Endothelial cell of umbilical vein (primary cell): ENCODE data around the gene RIMBP2. TPM values are rescaled to one million over a fixed set of nuclear protein-coding genes. Genes with fewer than 3 reads are reported as not detected.

Experiments
- BruUV-seq: library from RNA; stranded (reverse); fragments of 400-500 nt; replicated peaks from 2 replicates; lab custom pipeline; 2021; lab: Mats Ljungman, UMichigan
- CTCF ChIA-PET: fragments of 300-600, 350-600 bp; sonication (Branson Sonifier 250); formaldehyde crosslinking; loops from one replicate; lab custom pipeline; 2021; ENCODE audit warnings: antibody characterized with exemption, inconsistent platforms; lab: Charles Lee
- POLR2A ChIA-PET: fragments of 300-600, 350-600 bp; sonication (Branson Sonifier 250); formaldehyde crosslinking; loops from one replicate; lab custom pipeline; 2021; ENCODE audit warnings: antibody characterized with exemption, inconsistent platforms; lab: Charles Lee
- DNase-seq: peaks from one replicate; pipeline ENCODE4 v3.0.0-alpha.2; 2011; ENCODE audit warnings: low read depth, low spot score
- FAIRE-seq: peaks from 2 replicates; lab custom pipeline; 2011; peaks lifted over from hg19 to GRCh38; lab: Jason Lieb, UNC
- H2AFZ ChIP-seq: 2 replicates; pipeline ENCODE4 v1.6.0; 2012; ENCODE audit warnings: low read depth, low read length, control low read depth, inconsistent platforms
- H3K27ac ChIP-seq: 2 replicates; pipeline ENCODE4 v1.5.1; 2011; ENCODE audit warnings: low read depth, mild to moderate bottlenecking, control low read depth, low read length, moderate library complexity; ENCODE audit not compliant: insufficient read depth
- H3K27me3 ChIP-seq, 2 experiments: 2 replicates each; pipeline versions ENCODE4 v1.6.0 to v1.6.1; 2011; ENCODE audit warnings: low read length in 2 of 2, mixed read lengths in 1 of 2; ENCODE audit not compliant: control insufficient read depth in 2 of 2, insufficient read depth in 2 of 2
- H3K36me3 ChIP-seq, 2 experiments: 2 replicates in 1 of 2; 3 replicates in 1 of 2; pipeline ENCODE4 v1.5.1; 2011; ENCODE audit warnings: low read length in 2 of 2, mild to moderate bottlenecking in 1 of 2, moderate library complexity in 1 of 2; ENCODE audit not compliant: control insufficient read depth in 2 of 2, insufficient read depth in 2 of 2; ENCODE audit errors: extremely low read depth in 1 of 2
- H3K4me1 ChIP-seq: 3 replicates; pipeline ENCODE4 v1.5.1; 2011; ENCODE audit warnings: mild to moderate bottlenecking, low read length; ENCODE audit not compliant: control insufficient read depth, insufficient read depth; ENCODE audit errors: extremely low read depth
- H3K4me2 ChIP-seq: 2 replicates; pipeline ENCODE4 v1.6.1; 2011; ENCODE audit warnings: low read length, control low read depth, mixed read lengths; ENCODE audit not compliant: insufficient read depth
- H3K4me3 ChIP-seq, 3 experiments: fragments of 200-600 bp in 1 of 3; sonication (generic), shearing (Covaris generic) in 1 of 3; replicated peaks in 1 of 3; 2 replicates each; pipeline ENCODE4 v1.5.1; 2011 to 2016; ENCODE audit warnings: control low read depth in 3 of 3, low read length in 3 of 3, mild to moderate bottlenecking in 2 of 3, inconsistent platforms in 1 of 3, low read depth in 1 of 3, moderate library complexity in 1 of 3; ENCODE audit not compliant: insufficient read depth in 1 of 3
- H3K79me2 ChIP-seq: 2 replicates; pipeline ENCODE4 v1.6.0; 2012; ENCODE audit warnings: low read length, inconsistent platforms; ENCODE audit not compliant: control insufficient read depth, insufficient read depth
- H3K9ac ChIP-seq: replicated peaks from 2 replicates; pipeline ENCODE3; 2011; ENCODE audit warnings: low read length, control low read depth; ENCODE audit not compliant: insufficient read depth; ENCODE audit errors: extremely low read depth
- H3K9me1 ChIP-seq: replicated peaks from 3 replicates; pipeline ENCODE4 v1.6.0; 2011; ENCODE audit warnings: mild to moderate bottlenecking, low read length; ENCODE audit not compliant: control insufficient read depth, insufficient read depth; ENCODE audit errors: extremely low read depth
- H3K9me3 ChIP-seq: replicated peaks from 2 replicates; pipeline ENCODE4 v1.5.1; 2012; ENCODE audit warnings: low read length, inconsistent platforms; ENCODE audit not compliant: control insufficient read depth, insufficient read depth
- H4K20me1 ChIP-seq: replicated peaks from 2 replicates; pipeline ENCODE3; 2011; ENCODE audit warnings: mild to moderate bottlenecking, low read length; ENCODE audit not compliant: control insufficient read depth, insufficient read depth; ENCODE audit errors: extremely low read depth
- EZH2 ChIP-seq: IDR thresholded peaks from 2 replicates; pipeline ENCODE4 v1.6.1; 2012; ENCODE audit warnings: borderline replicate concordance, low read depth, mild to moderate bottlenecking, moderate library complexity, low read length, inconsistent platforms; ENCODE audit not compliant: severe bottlenecking
- FOS ChIP-seq: IDR thresholded peaks from 2 replicates; pipeline ENCODE4 v1.6.1; 2011; ENCODE audit warnings: mild to moderate bottlenecking, low read length, moderate library complexity, borderline replicate concordance; ENCODE audit not compliant: insufficient read depth
- GATA2 ChIP-seq: IDR thresholded peaks from 2 replicates; pipeline ENCODE4 v1.7.0; 2011; ENCODE audit warnings: low read depth, mild to moderate bottlenecking, moderate library complexity, mixed read lengths, low read length; ENCODE audit not compliant: insufficient read length, insufficient read depth
- JUN ChIP-seq: IDR thresholded peaks from 2 replicates; pipeline ENCODE4 v1.6.1; 2011; ENCODE audit warnings: borderline replicate concordance, low read depth; ENCODE audit not compliant: insufficient read length, insufficient read depth
- MAX ChIP-seq: IDR thresholded peaks from 2 replicates; pipeline ENCODE4 v1.6.1; 2011; ENCODE audit not compliant: insufficient read depth, insufficient read length
- MYC ChIP-seq: IDR thresholded peaks from one replicate; pipeline ENCODE4 v1.6.1; 2011; ENCODE audit warnings: mild to moderate bottlenecking, low read depth, low read length
- POLR2A ChIP-seq: IDR thresholded peaks from 2 replicates; pipeline ENCODE4 v1.6.1; 2012; ENCODE audit warnings: low read depth, mild to moderate bottlenecking, control low read depth, low read length
- POLR2AphosphoS5 ChIP-seq: IDR thresholded peaks from 2 replicates; pipeline ENCODE4 v1.6.1; 2012; ENCODE audit warnings: low read depth, mild to moderate bottlenecking, control low read depth, low read length, moderate library complexity; ENCODE audit not compliant: insufficient read depth
- dilution Hi-C: fragments of 300-500 bp; cut with MboI; formaldehyde crosslinking; loops from one replicate; pipeline ENCODE4 v1.15.0; 2019; ENCODE audit warnings: low sequenced_read_pairs; ENCODE audit not compliant: extremely low pct_ligation_motif_present
- intact Hi-C: fragments of 100-400 bp; cut with micrococcal nuclease; formaldehyde crosslinking; loops from one replicate; pipeline ENCODE4 v1.10.0; 2022
- polyA plus RNA-seq, 4 experiments: library from polyadenylated mRNA; depleted of rRNA in 3 of 4; stranded (reverse) in 3 of 4; unstranded in 1 of 4; fragments of >200 nt; gene quantifications; 2 replicates each; pipeline versions ENCODE4 v1.2.1 to v1.2.3, GENCODE V29; 2011 to 2012; ENCODE audit warnings: missing spikeins in 1 of 4
- total RNA-seq: library from RNA; stranded (reverse); gene quantifications from 2 replicates; pipeline ENCODE4 v1.2.3, GENCODE V29; 2021
- TF ChIP-seq, protein P1 (sequence below), 2 donors: IDR thresholded peaks; 1 replicate in 1 of 2; 2 replicates in 1 of 2; pipeline ENCODE4 v1.5.1; 2011; ENCODE audit warnings: low read length in 2 of 2, mild to moderate bottlenecking in 2 of 2, moderate library complexity in 2 of 2, control low read depth in 1 of 2, inconsistent platforms in 1 of 2, low read depth in 1 of 2; ENCODE audit not compliant: insufficient read depth in 1 of 2; ENCODE audit errors: extremely low read depth in 1 of 2

The RIMBP2 gene
- total and polyA plus RNA-seq, 2 donors (not counting 3 experiments of a cell fraction or from before 2014, with no cell fraction given): 0.04 TPM; not detected in 1

DNA sequence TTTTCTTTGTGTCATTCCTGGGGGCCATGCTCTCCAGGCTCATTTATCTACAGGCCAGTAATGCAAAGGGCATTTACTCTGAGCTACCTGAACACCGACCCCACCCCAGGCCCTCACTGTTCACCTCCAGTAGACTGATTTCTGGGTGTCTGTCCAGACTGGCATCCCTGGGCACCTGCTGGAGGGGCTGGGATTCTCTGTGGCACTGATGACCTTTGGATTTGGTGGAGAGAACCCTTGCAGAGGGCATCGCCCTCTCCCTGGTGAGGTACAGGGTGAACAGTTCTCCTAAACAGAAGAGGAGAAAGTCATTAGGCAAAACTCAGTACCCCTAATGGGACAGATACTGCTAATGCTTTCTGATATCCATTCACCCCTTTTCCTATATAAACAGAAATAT is 27.1 kb upstream of the RIMBP2 start:
- H4K20me1 ChIP-seq: no peaks in the 10 kb centered on the region

More for the DNA sequence above, 27.1 kb upstream of the RIMBP2 start:
- intact Hi-C loops: no loop called here
- dilution Hi-C loops: no loop called here
- Histone ChIP-seq H3K9me3 (no peaks in the 10 kb centered on the region), H3K27me3 (no peaks in the 10 kb centered on the region), H3K36me3 (no peaks in the 10 kb centered on the region), H3K9ac (no peak overlapping the region), H3K27ac (no peak overlapping the region), H3K4me2 (no peak overlapping the region), H3K4me1 (no peaks in the 10 kb centered on the region), H3K4me3 (no peak overlapping the region), H3K9me1 (no peaks in the 10 kb centered on the region), H2AFZ (no peak overlapping the region), H3K79me2 (no peaks in the 10 kb centered on the region)
- POLR2A ChIA-PET: no interaction called here
- no TSS peak for BruUV-seq
- DNase-seq: no peak
- CTCF ChIA-PET: no interaction called here
- TF ChIP-seq POLR2A (no peak), FOS (no peak), MAX (no peak), GATA2 (no peak), EZH2 (no peak), MYC (no peak), JUN (no peak), POLR2AphosphoS5 (no peak)
- TF ChIP-seq, protein P1, sequence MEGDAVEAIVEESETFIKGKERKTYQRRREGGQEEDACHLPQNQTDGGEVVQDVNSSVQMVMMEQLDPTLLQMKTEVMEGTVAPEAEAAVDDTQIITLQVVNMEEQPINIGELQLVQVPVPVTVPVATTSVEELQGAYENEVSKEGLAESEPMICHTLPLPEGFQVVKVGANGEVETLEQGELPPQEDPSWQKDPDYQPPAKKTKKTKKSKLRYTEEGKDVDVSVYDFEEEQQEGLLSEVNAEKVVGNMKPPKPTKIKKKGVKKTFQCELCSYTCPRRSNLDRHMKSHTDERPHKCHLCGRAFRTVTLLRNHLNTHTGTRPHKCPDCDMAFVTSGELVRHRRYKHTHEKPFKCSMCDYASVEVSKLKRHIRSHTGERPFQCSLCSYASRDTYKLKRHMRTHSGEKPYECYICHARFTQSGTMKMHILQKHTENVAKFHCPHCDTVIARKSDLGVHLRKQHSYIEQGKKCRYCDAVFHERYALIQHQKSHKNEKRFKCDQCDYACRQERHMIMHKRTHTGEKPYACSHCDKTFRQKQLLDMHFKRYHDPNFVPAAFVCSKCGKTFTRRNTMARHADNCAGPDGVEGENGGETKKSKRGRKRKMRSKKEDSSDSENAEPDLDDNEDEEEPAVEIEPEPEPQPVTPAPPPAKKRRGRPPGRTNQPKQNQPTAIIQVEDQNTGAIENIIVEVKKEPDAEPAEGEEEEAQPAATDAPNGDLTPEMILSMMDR (IDR thresholded peaks at IDR 0.05; ENCODE audit: extremely low read depth in 1 of 2, insufficient read depth in 1 of 2, low read depth in 1 of 2, low read length in 2 of 2): no peak
- FAIRE-seq: no peak
